ENCODE data around the gene MACROD2.

The MACROD2 gene

DNA sequence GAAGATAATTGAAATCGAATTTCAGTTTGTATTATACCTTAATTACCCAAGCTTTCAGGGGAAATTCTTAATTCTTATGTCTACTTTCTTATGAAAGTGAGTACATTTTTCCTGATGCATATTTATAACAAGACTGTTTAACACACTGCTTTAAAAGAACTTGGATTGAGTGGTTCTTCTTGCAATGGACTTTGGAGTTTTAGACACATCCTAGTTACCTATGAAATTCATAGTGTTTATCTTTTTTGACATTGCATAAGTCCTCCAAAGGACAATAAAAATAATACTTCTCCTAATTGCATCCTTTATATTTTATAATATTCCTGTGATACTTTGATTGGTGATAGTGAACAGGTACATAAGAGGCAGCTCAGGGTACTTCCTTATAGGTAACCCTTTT lies 737.7 kb downstream of the MACROD2 start:
- TF ChIP-seq, protein P1, sequence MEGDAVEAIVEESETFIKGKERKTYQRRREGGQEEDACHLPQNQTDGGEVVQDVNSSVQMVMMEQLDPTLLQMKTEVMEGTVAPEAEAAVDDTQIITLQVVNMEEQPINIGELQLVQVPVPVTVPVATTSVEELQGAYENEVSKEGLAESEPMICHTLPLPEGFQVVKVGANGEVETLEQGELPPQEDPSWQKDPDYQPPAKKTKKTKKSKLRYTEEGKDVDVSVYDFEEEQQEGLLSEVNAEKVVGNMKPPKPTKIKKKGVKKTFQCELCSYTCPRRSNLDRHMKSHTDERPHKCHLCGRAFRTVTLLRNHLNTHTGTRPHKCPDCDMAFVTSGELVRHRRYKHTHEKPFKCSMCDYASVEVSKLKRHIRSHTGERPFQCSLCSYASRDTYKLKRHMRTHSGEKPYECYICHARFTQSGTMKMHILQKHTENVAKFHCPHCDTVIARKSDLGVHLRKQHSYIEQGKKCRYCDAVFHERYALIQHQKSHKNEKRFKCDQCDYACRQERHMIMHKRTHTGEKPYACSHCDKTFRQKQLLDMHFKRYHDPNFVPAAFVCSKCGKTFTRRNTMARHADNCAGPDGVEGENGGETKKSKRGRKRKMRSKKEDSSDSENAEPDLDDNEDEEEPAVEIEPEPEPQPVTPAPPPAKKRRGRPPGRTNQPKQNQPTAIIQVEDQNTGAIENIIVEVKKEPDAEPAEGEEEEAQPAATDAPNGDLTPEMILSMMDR (IDR thresholded peaks at IDR 0.05): no peak
- no peak overlapping the region for H3K27ac ChIP-seq
- H3K36me3 ChIP-seq: no peaks in the 10 kb centered on the region
- H3K4me1 ChIP-seq (ENCODE audit: control insufficient read depth in 1 of 2, insufficient read depth in 1 of 2, low read depth in 1 of 2, low read length in 1 of 2): no peaks in the 10 kb centered on the region
- no peak overlapping the region for H3K4me3 ChIP-seq (ENCODE audit: low read depth in 1 of 2, low read length in 1 of 2)
- no peaks in the 10 kb centered on the region for H3K9me3 ChIP-seq
- no peaks in the 10 kb centered on the region for H3K27me3 ChIP-seq

DNA sequence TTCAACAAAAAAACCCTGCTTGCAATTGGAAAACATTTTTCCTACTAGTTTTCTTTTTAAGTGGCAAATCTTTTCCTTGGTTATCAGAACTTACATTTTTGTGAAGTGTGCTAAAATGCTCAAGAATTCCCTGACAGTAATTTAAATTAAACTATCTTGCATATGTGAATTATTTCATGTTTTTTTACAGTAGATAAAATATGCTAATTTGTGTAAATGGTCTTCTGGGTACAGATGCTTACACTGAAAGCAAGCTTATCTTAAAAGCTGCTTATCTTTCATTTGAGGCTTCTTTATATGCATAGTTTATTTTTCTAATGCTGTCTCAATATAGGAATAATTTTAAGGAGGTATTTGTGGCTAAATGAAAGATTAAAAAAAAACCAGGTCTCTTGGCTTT lies 745.1 kb downstream of the MACROD2 start:
- H3K27ac ChIP-seq: no peak overlapping the region

DNA sequence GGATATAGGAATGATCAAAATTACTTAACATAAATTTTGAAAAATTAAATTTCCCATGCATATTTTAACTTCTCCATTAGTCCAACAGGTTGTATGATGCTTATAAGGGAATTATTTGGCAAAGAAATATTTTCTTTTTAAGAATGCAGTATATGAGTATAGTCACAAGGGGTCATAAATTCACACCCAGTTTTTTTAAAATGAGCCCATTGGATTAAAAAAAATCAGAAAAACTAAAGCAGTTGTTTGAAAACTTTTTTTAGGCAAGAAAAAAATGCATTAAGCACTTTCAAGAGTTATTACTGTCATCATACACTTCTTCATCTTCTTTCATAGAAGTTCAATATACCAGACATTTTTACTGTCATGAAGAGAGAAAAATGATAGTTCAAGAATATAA lies 746.3 kb downstream of the MACROD2 start:
- no peaks in the 10 kb centered on the region for H3K9me3 ChIP-seq
- no peak overlapping the region for H3K4me3 ChIP-seq (ENCODE audit: low read depth in 1 of 2, low read length in 1 of 2)
- TF ChIP-seq, protein P1 (IDR thresholded peaks at IDR 0.05): no peak
- H3K36me3 ChIP-seq: no peaks in the 10 kb centered on the region
- H3K27me3 ChIP-seq: no peaks in the 10 kb centered on the region
- H3K4me1 ChIP-seq (ENCODE audit: control insufficient read depth in 1 of 2, insufficient read depth in 1 of 2, low read depth in 1 of 2, low read length in 1 of 2): no peaks in the 10 kb centered on the region
- H3K27ac ChIP-seq: no peak overlapping the region

More for the DNA sequence above, 745.1 kb downstream of the MACROD2 start:
- Histone ChIP-seq H3K36me3 (no peaks in the 10 kb centered on the region), H3K4me3 (ENCODE audit: low read depth in 1 of 2, low read length in 1 of 2) (no peak overlapping the region), H3K9me3 (no peaks in the 10 kb centered on the region), H3K4me1 (ENCODE audit: control insufficient read depth in 1 of 2, insufficient read depth in 1 of 2, low read depth in 1 of 2, low read length in 1 of 2) (no peaks in the 10 kb centered on the region), H3K27me3 (no peaks in the 10 kb centered on the region)
- TF ChIP-seq, protein P1 (IDR thresholded peaks at IDR 0.05): no peak

DNA sequence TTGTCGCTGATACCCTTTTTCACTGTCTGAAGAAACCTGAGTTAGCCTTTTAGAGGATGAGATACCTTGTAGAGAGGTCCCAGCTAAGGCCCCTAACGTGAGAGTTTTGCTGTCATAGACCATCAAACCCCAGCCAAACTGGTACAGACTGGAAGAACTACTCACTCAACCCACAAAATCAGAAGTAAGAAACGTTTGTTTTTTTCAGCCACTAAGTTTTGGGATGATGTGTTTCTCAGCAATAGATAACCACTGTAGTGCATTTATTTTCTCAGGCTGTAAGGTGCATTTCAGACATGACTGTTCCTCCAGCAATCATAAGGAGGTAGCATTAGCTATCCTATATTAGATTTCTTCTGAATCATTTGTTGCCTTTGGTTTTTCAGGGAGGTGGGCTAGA lies 749.4 kb downstream of the MACROD2 start:
- Histone ChIP-seq H3K27ac (no peak overlapping the region), H3K4me3 (ENCODE audit: low read depth in 1 of 2, low read length in 1 of 2) (no peak overlapping the region), H3K36me3 (no peaks in the 10 kb centered on the region), H3K4me1 (ENCODE audit: control insufficient read depth in 1 of 2, insufficient read depth in 1 of 2, low read depth in 1 of 2, low read length in 1 of 2) (no peaks in the 10 kb centered on the region), H3K9me3 (no peaks in the 10 kb centered on the region), H3K27me3 (no peaks in the 10 kb centered on the region)
- TF ChIP-seq, protein P1 (IDR thresholded peaks at IDR 0.05): no peak

DNA sequence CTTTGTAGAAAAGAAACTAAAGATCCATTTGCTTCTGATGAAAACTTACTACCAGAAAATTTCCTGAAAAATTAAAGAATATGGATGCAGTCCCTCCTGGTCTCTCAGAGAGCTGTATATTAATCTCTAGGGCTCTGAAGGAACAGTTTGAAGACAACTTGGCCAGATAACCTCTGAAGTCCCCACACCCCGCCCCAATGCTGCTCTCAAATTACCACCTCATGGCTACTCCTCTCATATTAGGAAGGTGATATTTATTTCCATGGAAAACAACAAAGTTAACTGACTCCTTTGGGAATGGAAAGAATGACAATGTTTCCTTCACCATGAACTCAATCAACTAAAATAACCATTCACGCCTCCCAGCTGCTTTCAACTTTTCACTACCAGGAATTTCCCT lies 750.5 kb downstream of the MACROD2 start:
- H3K9me3 ChIP-seq: no peaks in the 10 kb centered on the region
- no peaks in the 10 kb centered on the region for H3K36me3 ChIP-seq
- H3K4me1 ChIP-seq (ENCODE audit: control insufficient read depth in 1 of 2, insufficient read depth in 1 of 2, low read depth in 1 of 2, low read length in 1 of 2): no peaks in the 10 kb centered on the region
- no peak overlapping the region for H3K4me3 ChIP-seq (ENCODE audit: low read depth in 1 of 2, low read length in 1 of 2)
- no peak overlapping the region for H3K27ac ChIP-seq
- TF ChIP-seq, protein P1 (IDR thresholded peaks at IDR 0.05): no peak
- no peaks in the 10 kb centered on the region for H3K27me3 ChIP-seq

DNA sequence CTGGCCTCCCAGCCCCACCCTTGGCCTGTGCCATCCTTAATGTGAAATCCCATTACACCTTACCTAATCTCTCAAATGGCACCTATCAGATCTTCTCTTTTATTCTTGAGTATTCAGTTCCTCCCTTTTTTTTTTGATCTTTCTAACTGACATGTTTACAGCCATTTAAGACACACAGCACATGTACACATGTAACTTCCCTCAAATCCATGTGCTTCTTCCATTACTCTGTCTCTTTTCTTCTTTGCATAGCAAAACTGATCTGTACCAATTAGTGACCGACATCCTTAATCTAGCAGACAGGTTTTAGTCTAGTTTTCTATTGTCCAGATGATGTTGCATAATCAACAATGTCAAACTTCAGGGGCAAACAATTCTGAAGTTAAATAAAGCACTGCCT lies 755.9 kb downstream of the MACROD2 start:
- H3K4me1 ChIP-seq (ENCODE audit: control insufficient read depth in 1 of 2, insufficient read depth in 1 of 2, low read depth in 1 of 2, low read length in 1 of 2): no peaks in the 10 kb centered on the region
- no peaks in the 10 kb centered on the region for H3K27me3 ChIP-seq
- H3K4me3 ChIP-seq (ENCODE audit: low read depth in 1 of 2, low read length in 1 of 2): no peak overlapping the region
- no peaks in the 10 kb centered on the region for H3K36me3 ChIP-seq
- TF ChIP-seq, protein P1 (IDR thresholded peaks at IDR 0.05): no peak
- no peak overlapping the region for H3K27ac ChIP-seq
- no peaks in the 10 kb centered on the region for H3K9me3 ChIP-seq
